ENCODE data around the gene MCTP2. TPM values are rescaled to one million over a fixed set of nuclear protein-coding genes. Genes with fewer than 3 reads are reported as not detected.

MCTP2 gene
- total and polyA plus RNA-seq, 2 of the 8 experiments (the other 6 are each of a cell fraction or from before 2014, with no cell fraction given) = 3.4 to 4.5 TPM

- TF ChIP-seq GABPA (IDR thresholded peaks at IDR 0.05; ENCODE audit: borderline replicate concordance, insufficient read depth, low read length) = no peak
Measured at GRCh38 chr15:94487635-94488034, 256.3 kb downstream of the MCTP2 start (continued).
